HUES48 (cell line): Measurements from ENCODE around the gene ASPRV1.

Source experiments
- H3K27ac ChIP-seq: one replicate; pipeline ENCODE4 v1.7.0; 2013; ENCODE audit warnings: low read depth, low read length, inconsistent platforms
- H3K27me3 ChIP-seq: 2 replicates; pipeline ENCODE4 v1.6.1; 2013; ENCODE audit warnings: mild to moderate bottlenecking, low read length; ENCODE audit not compliant: control insufficient read depth, insufficient read depth
- H3K36me3 ChIP-seq: 2 replicates; pipeline ENCODE4 v1.6.1; 2013; ENCODE audit warnings: low read length; ENCODE audit not compliant: control insufficient read depth, insufficient read depth
- H3K4me1 ChIP-seq: 2 replicates; pipeline ENCODE4 v1.6.1; 2013; ENCODE audit warnings: mild to moderate bottlenecking, low read length; ENCODE audit not compliant: control insufficient read depth, insufficient read depth
- H3K4me3 ChIP-seq: 2 replicates; pipeline ENCODE4 v1.5.1; 2013; ENCODE audit warnings: mild to moderate bottlenecking, low read depth, low read length
- H3K9ac ChIP-seq: 2 replicates; pipeline ENCODE4 v1.6.1; 2013; ENCODE audit warnings: mild to moderate bottlenecking, low read depth, low read length, moderate library complexity
- H3K9me3 ChIP-seq: 2 replicates; pipeline ENCODE4 v1.6.1; 2013; ENCODE audit warnings: low read length; ENCODE audit not compliant: control insufficient read depth, insufficient read depth

Gene ASPRV1

GRCh38 chr2:69939722-69940121 is 21.7 kb downstream of the ASPRV1 start:
- Histone ChIP-seq H3K4me3 (no peak overlapping the region), H3K36me3 (peaks cover 7% of the 10 kb centered on the region), H3K27ac (no peak overlapping the region), H3K4me1 (peaks cover 13% of the 10 kb centered on the region; the same call in 1 of the 2 replicates), H3K9ac (no peak overlapping the region), H3K9me3 (no peaks in the 10 kb centered on the region), H3K27me3 (no peaks in the 10 kb centered on the region)

- Histone ChIP-seq H3K27me3 (no peaks in the 10 kb centered on the region), H3K4me1 (peaks cover 13% of the 10 kb centered on the region; the same call in 1 of the 2 replicates), H3K27ac (no peak overlapping the region), H3K4me3 (no peak overlapping the region), H3K36me3 (peaks cover 7% of the 10 kb centered on the region), H3K9me3 (no peaks in the 10 kb centered on the region), H3K9ac (no peak overlapping the region)
These were observed 23.5 kb downstream of the ASPRV1 start for GRCh38 chr2:69937968-69938367.

DNA sequence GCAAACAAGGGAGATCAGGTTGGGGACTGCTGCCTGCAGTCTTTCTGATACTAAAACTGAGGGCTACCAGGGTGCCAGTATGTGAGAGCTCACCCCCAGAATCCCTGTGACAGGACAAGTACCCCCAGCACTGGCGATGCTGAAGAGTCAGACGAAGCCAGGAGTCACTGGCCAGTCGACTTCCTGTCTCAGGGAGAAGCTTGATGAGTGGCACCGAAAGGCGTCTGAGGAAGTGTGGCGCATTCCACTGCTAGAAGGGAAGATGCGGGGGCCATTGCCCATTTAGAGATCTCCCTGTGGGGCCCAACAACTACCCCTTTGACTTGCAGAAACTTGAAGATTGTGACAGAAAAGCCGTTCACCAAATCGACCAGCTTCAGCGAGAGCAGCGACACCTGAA is 24.5 kb downstream of the ASPRV1 start:
- Histone ChIP-seq H3K9me3 (no peaks in the 10 kb centered on the region), H3K36me3 (peaks cover 7% of the 10 kb centered on the region), H3K9ac (no peak overlapping the region), H3K4me1 (peaks cover 13% of the 10 kb centered on the region; the same call in 1 of the 2 replicates), H3K27me3 (no peaks in the 10 kb centered on the region), H3K27ac (no peak overlapping the region), H3K4me3 (no peak overlapping the region)

- peaks cover 9% of the 10 kb centered on the region; the same call in 1 of the 2 replicates for H3K4me1 ChIP-seq
- peaks cover 7% of the 10 kb centered on the region for H3K36me3 ChIP-seq
- no peaks in the 10 kb centered on the region for H3K27me3 ChIP-seq
- no peaks in the 10 kb centered on the region for H3K9me3 ChIP-seq
- H3K9ac ChIP-seq, result no peak overlapping the region
- H3K27ac ChIP-seq, result no peak overlapping the region
- no peak overlapping the region for H3K4me3 ChIP-seq
These were observed 26.4 kb downstream of the ASPRV1 start for GRCh38 chr2:69935011-69935410.

DNA sequence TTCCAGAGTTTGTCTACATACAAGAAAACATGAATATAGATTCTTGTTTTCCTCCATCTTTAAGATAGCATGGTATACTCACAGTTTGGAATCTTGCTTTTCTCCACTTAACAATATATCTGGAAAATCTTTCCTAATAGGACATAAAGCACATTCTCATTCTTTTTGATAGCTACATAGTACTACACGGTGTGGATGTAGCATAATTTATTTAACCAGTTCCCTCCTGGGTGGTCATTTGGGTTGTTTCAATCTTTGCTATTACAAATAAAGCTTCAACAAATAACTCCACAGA is 26.9 kb downstream of the ASPRV1 start:
- H3K9ac ChIP-seq, result no peak overlapping the region
- H3K27me3 ChIP-seq, result no peaks in the 10 kb centered on the region
- H3K27ac ChIP-seq, result no peak overlapping the region
- no peaks in the 10 kb centered on the region for H3K9me3 ChIP-seq
- no peak overlapping the region for H3K4me3 ChIP-seq
- peaks cover 5% of the 10 kb centered on the region; the same call in 1 of the 2 replicates for H3K4me1 ChIP-seq
- H3K36me3 ChIP-seq, result peaks cover 7% of the 10 kb centered on the region

DNA sequence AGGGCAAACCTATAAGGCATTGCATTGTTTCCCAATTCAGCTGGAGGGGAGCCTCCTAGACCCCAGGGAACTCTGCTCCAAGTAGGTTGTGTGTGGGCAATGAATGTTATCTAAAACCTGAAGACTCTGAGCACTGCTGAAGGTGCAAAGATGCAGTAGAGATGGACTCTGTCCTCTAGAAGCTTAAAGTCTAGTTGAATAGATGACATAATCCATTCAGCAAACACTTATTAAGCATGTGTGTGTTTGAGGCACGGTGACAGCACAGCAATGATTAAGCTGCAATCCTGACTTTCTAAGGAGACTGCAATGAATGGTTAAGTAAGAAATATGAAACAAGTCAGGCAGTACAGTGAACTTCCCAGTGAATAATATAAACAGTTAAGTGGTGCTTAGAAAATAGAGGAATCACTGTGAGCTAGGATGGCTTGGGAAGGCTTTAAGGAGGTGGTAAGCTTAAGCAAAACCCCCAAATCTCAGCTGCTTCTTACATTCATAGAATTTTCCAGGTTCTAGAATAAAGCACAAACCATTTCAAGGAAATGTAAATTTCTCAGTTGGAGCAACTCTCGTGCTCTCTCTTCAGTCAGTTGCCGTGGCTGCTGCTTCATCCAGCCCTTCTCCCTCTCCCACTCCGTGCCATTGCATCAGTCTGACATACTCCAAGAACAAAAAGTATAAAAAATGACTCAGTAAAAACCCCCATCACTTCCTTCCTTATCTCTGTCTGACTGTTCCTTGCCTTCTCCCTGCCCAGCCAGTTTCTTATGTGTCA is 27.4 kb downstream of the ASPRV1 start:
- Histone ChIP-seq H3K36me3 (peaks cover 7% of the 10 kb centered on the region), H3K4me3 (no peak overlapping the region), H3K27ac (peak overlapping the region; percentile 51), H3K9ac (no peak overlapping the region), H3K4me1 (peaks cover 5% of the 10 kb centered on the region; the same call in 1 of the 2 replicates), H3K27me3 (no peaks in the 10 kb centered on the region), H3K9me3 (no peaks in the 10 kb centered on the region)

DNA sequence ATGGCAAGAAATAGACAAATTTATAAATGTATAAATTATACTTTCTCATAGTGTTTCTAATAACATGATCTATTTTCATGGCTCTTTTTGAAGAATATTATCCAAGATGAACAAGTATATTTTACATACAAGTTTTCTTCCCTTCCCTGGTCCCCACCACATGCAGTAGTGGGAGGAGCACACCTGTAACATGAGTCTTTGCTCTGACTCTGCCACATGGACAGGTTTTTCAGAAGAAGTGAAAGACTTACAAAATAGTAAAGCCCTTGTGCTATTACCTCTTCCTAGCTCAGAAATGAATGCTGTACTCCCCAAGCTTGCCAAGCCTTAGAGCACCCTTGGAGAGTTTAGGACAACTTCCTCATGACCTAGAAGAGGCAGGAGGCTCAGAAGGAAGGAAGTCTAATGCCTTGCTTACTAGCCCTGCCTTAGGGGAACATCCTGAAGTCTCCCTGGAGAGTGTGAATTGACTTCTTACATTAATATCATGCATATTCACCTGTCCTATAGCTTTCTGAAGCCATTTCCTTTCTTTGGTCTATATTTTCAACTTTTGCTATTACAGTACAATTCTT is 28.1 kb downstream of the ASPRV1 start:
- H3K36me3 ChIP-seq, result peaks cover 6% of the 10 kb centered on the region
- no peaks in the 10 kb centered on the region for H3K9me3 ChIP-seq
- no peak overlapping the region for H3K9ac ChIP-seq
- peak overlapping the region; percentile 26 for H3K27ac ChIP-seq
- H3K4me3 ChIP-seq, result no peak overlapping the region
- H3K27me3 ChIP-seq, result no peaks in the 10 kb centered on the region
- peaks cover 5% of the 10 kb centered on the region; the same call in 1 of the 2 replicates for H3K4me1 ChIP-seq

DNA sequence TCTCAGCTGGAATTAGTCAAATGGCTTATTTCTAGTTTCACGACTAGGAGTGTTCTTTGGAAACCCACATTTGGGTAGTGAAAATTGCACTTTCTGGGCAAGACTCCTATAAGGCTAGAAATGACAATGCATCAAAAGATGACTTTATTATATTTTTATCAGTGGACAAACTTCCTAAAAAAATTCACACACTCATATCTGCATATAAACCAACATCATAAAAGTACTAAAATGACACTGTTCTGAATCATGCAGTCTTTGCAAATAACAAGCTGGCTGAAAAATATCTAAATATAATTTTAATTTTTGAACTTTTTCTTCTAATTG is 28.9 kb downstream of the ASPRV1 start:
- Histone ChIP-seq H3K27me3 (no peaks in the 10 kb centered on the region), H3K27ac (no peak overlapping the region), H3K36me3 (no peaks in the 10 kb centered on the region; the same call in 1 of the 2 replicates), H3K4me3 (no peak overlapping the region), H3K9me3 (no peaks in the 10 kb centered on the region), H3K9ac (no peak overlapping the region), H3K4me1 (peaks cover 5% of the 10 kb centered on the region; the same call in 1 of the 2 replicates)

DNA sequence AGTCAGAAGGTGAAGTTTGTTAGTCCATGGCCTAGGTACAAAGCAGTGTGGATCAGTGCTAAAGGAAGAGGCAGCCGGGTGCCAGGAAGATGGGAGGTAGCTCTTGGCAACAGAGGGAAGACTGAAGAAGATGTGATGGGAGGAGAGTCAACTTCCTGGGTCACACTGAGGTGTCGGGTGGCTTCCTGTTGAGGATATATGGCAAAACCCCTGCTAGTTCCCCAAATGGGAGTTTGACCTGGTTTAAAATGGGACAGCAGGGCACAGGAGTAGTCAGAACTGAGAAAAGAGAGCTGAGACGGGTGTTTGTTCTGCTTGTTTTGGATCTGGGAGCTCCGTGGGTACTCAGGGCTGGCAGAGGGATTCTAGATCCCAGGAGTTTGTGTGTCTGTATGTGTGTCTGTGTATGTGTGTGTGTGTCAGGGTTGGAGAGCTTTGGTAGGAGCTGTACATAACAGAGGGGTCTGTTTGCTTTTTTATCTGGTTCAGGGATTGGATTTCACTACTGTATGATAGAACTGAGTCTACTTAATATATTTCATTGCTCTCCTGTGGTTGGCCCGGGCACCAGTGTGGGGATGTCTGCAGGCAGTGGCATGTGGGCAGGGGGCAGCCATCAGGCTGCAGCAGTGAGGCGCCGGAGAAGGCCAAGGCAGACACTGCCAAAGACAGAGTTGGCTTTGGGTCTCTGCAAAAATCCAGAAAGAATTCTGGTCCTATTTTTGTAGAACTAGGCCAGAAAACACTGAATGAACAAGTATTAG is 29.4 kb downstream of the ASPRV1 start:
- H3K36me3 ChIP-seq, result no peaks in the 10 kb centered on the region; the same call in 1 of the 2 replicates
- H3K9ac ChIP-seq, result no peak overlapping the region
- H3K9me3 ChIP-seq, result no peaks in the 10 kb centered on the region
- peaks cover 5% of the 10 kb centered on the region; the same call in 1 of the 2 replicates for H3K4me1 ChIP-seq
- no peaks in the 10 kb centered on the region for H3K27me3 ChIP-seq
- no peak overlapping the region for H3K27ac ChIP-seq
- no peak overlapping the region for H3K4me3 ChIP-seq

GRCh38 chr2:69926849-69927515 is 34.4 kb downstream of the ASPRV1 start:
- Histone ChIP-seq H3K9me3 (no peaks in the 10 kb centered on the region), H3K36me3 (no peaks in the 10 kb centered on the region), H3K27ac (no peak overlapping the region), H3K27me3 (no peaks in the 10 kb centered on the region), H3K4me1 (no peaks in the 10 kb centered on the region), H3K9ac (no peak overlapping the region), H3K4me3 (no peak overlapping the region)
